Epithelial cell of prostate (primary cell): ENCODE measurements around the gene DTX2.
"Not testable (repeated sequence)": the region's sequence is repeated elsewhere in the genome, so short reads cannot be mapped to it uniquely, and the experiment has no call there.

Source experiments
- DNase-seq: peaks from one replicate; pipeline ENCODE4 v3.0.0-alpha.2; 2011; ENCODE audit warnings: low read depth, low spot score
- H3K27ac ChIP-seq: fragments of 450-650 bp; 2 replicates; pipeline ENCODE4 v1.5.1; 2017; ENCODE audit warnings: mild to moderate bottlenecking

DTX2 gene

DNA sequence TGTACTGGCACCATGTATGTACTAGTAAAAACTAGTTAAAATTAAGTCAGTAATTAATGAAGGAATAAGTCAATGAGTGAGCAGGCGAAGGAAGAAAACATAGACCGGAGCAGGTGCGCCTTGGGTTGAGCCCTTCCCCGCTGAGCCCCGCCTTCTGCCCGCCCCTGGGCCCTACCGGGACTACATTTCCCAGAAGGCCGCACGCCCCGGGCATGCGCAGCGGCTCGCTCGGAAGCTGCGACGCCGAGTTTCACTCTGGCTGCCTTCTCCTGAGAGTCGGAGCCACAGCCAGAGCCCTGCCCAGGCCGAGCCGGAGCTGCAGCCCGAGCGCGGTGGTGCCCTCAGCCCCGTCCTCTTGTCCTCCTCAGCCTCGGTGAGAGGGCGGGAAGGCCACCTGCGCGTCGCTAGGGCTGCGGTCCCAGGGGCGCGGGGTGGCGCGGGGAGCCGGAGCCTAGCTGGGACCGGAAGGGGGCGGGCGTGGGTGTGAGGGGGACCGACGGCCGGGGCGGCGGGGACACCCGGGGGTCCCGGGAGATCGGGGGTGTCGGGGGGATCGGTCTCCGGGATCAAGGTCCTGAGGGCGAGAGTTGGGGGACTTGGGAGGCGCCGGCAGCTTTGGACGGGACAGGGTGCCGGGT lies at the start of gene DTX2:
DTX2 (plus strand) TSS at position 246 of the 638 bp plus-strand sequence. CDS start 18,801 bp downstream, outside the sequence.
- H3K27ac ChIP-seq, DNase-seq: not testable (repeated sequence)

DNA sequence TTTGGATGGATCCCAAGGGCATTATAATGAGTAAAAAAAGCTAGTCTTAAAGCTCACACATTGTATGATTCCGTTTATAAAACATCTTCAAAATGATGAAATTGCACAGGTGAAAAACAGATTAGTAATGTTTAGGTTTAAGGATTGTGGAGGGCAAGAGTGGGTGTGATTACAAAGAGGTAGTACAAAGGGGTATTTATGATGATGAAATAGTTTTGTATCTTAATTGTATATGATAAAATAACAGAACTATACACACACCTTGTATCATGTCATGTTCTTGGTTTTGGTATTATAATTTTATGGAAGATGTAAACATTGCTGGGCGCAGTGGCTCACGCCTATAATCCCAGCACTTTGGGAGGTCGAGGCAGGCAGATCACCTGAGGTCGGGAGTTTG lies 49.3 kb upstream of the DTX2 start:
- H3K27ac ChIP-seq, result no peak overlapping the region
- no peak for DNase-seq

DNA sequence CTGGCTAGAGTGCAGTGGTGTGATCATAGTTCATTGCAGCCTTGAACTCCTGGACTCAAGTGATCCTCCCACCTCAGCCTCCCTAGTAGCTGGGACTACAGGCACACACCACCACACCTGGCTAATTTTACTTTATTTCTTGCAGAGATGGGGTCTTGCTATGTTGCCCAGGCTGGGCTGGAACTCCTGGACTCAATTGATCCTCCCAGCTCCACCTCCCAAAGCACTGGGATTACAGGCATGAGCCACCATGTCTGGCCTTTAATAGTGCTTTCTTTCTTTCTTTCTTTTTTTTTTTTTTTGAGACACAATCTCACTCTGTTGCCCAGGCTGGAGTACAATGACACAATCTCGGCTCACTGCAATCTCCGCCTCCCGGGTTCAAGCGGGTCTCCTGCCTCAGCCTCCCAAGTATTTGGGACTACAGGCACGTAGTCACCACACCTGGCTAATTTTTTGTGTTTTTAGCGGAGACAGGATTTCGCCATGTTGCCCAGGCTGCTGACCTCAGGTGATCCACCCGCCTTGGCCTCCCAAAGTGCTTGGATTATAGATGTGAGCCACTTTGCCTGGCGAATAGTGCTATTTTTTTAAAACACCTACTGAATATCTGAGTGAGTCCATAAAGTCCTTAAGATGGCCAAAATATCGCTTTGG lies 43.7 kb upstream of the DTX2 start:
- not testable (repeated sequence) for H3K27ac ChIP-seq, DNase-seq

DNA sequence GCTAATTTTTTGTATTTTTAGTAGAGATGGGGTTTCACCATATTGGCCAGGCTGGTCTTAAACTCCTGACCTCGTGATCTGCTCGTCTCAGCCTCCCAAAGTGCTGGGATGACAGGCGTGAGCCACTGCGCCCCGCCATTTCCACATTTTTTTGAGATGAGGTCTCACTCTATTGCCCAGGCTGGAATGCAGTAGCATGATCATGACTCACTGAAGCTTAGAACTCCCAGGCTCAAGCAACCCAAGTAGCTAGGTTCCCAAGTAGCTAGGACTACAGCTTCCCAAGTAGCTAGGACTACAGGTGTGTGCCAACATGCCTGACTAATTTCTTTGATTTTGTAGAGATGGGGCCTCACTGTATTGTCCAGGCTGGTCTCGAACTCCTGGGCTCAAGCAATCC lies 40.4 kb upstream of the DTX2 start:
- peak; percentile 96 for DNase-seq
- H3K27ac ChIP-seq, result peak overlapping the region; percentile 97

DNA sequence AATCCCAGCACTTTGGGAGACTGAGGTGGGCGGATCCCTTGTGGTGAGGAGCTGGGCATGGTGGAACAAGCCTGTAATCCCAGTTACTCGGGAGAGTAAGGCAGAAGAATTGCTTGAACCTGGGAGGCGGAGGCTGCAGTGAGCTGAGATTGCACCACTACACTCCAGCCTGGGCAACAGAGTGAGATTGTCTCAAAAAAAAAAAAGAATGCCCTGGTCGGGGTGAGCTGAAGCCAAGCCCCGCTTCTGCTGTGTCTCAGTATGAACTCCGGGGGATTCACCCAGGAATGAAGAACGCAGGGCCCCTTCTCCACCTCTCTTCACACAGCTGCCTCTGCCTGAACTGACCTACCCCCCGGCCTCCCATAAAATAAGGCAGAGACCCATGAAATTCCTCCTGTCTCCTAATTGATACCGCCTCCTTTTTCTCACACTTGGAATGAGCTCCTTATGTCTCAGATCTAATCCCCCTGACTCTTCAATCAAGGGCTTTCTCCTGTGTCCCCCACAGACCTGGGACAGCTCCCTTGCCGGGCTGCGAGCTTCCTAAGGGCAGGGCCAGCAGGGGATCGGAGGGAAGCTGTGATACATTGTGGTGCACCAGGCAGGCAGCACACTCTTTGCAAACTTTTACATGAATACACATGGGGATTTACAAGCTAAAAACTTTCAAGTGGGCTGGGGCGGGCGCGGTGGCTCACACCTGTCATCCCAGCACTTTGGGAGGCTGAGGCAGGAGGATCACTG lies 37.7 kb upstream of the DTX2 start:
- peak overlapping the region; percentile 97 for H3K27ac ChIP-seq

DNA sequence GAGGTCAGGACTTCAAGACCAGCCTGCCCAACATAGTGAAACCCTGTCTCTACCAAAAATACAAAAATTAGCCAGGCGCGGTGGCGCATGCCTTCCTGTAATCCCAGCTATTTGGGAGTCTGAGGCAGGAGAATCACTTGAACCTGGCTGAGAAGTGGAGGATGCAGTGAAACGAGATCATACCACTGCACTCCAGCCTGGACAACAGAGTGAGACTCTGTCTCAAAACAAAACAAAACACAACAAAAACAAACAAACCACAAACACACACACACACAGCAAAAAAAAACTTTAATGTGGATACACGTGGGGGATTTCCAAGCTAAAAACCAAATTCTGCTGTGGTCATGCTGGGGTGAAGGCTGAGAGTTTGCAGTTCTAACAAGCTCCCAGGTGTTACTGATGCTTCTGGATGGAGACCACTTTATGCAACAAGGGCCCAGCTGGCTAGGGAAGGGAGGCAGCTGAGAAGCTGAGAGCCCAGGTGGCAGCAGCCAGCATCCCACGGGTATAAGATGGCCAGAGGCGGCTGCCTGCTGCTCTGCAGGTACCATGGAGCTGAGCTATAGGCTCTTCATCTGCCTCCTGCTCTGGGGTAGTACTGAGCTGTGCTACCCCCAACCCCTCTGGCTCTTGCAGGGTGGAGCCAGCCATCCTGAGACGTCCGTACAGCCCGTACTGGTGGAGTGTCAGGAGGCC lies 36.9 kb upstream of the DTX2 start, which contains the start of gene ZP3:
ZP3 (plus strand) TSS at position 538 of the 699 bp plus-strand sequence; CDS start at position 553, 15 bp downstream.
- peak within 1 kb of the TSS; percentile 97 for H3K27ac ChIP-seq
- DNase-seq, result no peak

More for the DNA sequence above, 37.7 kb upstream of the DTX2 start:
- DNase-seq, result no peak

DNA sequence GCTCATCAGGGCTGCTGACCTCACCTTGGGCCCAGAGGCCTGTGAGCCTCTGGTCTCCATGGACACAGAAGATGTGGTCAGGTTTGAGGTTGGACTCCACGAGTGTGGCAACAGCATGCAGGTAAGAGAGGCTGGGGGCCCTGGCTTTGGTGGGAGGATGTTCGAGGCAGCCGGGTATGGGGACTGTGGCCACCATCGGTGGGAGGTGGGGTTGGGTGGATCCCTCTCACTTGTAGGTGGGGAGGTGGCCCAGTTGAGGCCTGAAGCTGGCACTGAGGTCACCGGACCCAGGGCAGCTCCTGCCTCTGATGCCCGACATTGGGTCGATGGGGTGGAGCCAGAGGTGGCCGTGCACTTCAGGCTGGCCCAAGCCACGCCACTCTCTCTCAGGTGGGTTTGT lies 36.4 kb upstream of the DTX2 start:
- no peak for DNase-seq
- H3K27ac ChIP-seq, result no peak overlapping the region

DNA sequence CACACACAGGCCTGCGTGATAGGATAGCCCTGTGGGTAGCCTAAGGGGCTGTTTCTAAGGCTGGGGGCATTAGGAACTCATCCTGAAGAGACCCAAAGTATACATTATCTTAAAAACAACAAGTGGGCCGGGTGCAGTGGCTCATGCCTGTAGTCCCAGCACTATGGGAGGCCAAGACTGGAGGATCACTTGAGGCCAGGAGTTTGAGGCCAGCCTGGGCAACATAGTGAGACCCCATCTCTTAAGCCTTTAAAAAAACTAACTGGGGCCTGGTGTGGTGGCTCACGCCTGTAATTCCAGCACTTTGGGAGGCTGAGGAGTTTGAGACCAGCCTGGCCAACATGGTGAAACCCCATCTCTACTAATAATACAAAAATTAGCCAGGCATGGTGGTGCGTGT lies 36.0 kb upstream of the DTX2 start:
- not testable (repeated sequence) for H3K27ac ChIP-seq, DNase-seq

DNA sequence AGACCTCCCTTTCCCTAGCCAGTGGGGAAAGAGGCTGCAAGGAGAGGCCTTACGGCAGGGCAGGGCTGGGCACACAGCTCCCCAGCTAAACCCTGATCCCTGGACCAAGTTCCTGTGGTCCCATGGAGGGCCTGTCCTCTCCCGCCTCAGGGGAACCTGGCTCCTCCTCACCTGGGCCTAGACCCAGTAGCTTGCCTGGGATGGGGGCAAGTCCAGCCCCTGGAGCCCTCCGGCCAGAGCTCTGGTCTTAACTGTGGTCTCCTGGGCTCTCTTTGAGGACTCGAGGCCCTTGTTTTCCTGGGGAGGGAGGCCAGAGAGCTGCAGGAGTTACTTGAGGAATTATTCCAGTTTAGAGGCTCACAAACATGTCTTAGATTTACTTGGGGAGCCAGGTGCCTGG lies 35.3 kb upstream of the DTX2 start:
- no peak overlapping the region for H3K27ac ChIP-seq
- DNase-seq, result no peak

DNA sequence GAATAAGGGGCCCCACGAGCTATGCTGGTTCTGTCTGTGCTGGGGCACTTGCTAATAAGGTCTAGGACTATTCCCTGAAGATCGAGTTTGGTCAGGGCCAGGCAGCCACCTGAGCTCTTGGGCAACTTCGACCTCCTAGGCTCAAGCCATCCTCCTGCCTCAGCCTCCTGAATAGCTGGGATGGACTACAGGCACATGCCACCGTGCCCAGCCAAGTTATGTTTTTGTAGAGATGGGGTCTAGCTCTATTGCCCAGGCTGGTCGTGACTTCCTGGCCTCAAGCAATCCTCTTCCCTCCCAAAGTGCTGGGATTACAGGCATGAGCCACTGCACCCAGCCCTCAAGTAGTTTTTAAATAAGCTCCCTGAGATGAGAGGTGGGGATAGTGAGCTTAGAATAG lies 33.9 kb upstream of the DTX2 start:
- no peak for DNase-seq
- H3K27ac ChIP-seq, result no peak overlapping the region

DNA sequence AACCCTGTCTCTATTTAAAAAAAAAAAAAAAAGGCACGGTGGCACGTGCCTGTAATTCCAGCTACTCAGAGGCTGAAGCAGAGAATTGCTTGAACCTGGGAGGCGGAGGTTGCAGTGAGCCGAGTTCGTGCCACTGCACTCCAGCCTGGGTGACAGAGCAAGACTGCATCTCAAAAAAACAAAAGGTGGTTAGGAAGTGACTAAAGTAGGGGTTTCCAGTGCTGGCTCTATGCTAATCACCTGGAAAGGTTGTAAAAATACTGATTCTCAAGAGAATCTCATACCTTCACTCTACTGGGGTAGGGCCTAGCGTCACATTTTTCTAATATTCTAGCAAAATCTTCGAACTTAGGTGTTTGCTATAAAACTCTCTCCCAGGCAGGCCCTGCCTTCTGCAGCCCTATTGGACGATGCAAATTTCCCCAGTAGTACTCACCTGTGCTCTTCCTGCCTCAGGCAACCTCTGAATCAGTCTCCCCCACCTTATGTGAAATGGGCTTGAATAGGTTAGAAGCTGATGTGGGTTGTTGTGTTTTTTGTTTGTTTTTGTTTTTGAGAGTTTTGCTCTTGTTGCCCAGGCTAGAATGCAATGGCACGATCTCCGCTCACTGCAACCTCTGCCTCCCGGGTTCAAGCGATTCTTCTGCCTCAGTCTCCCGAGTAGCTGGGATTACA lies 33.2 kb upstream of the DTX2 start:
- DNase-seq, result no peak
- H3K27ac ChIP-seq, result no peak overlapping the region

DNA sequence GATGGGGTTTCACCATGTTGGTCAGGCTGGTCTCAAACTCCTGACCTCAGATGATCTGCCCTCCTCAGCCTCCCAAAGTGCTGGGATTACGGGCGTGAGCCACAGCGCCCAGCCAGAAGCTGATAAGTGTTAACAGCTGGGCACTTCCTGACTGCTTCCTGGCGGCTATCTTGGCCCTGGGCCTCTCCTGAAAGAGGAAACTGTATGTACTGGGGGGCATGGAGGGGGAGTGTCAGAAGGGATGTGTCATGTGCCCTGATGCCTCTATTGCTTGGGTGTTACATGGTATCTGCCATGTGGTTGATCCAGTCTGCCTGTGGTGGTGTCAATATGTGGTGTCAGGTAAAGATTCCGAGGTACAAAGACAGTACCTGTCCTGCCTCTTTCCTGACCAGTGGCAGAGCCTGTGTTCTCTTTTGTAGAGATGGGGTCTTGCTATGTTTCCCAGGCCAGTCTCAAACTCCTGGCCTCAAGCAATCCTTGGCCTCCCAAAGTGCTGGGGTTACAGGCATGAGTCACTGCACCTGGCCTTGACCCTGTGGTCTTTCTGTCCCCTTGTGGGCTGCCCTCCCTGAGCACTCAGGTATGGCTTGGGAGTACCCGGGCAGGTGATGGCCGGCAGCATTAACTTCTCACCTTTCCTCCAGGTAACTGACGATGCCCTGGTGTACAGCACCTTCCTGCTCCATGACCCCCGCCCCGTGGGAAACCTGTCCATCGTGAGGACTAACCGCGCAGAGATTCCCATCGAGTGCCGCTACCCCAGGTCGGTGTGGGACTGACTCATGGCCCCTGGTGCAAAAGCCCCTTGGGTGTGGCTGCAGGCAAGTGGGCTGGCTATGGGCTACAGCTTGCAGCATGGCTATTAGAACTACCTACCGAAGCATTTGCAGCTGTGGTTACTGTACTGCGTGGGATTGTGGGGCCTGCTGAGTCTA lies 32.4 kb upstream of the DTX2 start:
- no peak for DNase-seq

DNA sequence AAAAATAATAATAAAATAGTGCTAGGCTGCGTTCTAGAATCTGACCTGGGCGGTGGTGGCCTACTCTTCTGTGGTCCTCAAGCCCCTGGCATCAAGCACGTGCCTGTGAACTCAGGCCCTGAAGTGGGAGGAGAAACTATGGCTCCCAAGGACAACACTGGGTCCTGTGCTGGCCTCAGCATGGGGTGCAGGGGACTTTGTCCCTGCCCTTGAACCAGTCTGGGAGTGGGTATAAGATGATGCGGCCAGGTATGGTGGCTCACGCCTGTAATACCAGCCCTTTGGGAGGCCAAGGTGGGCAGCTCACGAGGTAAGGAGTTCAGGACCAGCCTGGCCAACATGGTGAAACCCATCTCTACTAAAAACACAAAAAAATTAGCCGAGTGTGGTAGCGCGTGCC lies 31.3 kb upstream of the DTX2 start:
- no peak overlapping the region for H3K27ac ChIP-seq
- no peak for DNase-seq

More for the DNA sequence above, 32.4 kb upstream of the DTX2 start:
- H3K27ac ChIP-seq, result no peak overlapping the region

DNA sequence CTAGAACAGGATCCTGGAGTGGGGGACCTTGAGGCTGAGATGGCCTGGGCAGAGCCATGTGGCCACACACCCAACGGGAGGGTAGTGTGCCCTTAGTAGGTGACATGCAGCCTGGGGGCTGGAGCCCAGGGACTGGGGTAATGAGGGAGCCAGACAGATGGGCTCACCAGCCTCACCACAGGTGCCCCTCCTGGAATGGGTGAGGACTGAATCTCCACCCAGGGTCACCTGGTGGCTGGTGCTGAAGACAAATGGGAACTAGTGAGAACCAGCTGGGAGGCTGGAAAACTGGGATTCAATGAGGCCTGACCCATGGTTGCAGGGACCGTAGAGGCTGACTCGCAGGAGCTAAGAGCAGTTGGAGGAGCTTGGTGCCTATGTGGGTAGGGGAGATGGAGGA lies 30.7 kb upstream of the DTX2 start:
- DNase-seq, result no peak
- no peak overlapping the region for H3K27ac ChIP-seq

DNA sequence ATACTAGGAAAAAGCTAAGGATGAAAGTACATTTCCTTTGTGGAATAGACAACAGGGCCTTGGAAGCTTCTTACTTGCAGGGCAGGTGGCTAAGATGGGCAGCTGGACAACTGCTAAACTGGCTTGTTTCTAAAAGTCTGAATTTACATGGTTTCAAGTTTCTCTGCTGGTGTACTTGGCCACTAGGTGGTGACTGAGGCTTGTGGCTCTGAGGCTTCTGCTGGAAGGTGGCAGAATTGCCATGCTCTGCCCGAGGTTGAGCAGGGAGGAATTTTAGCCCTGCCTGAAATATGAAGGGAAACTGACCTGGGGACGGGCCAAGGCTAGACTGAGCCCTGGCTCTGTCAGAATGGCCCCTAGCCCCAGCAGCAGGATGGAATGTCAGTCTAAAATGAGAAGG lies 23.6 kb upstream of the DTX2 start:
- DNase-seq, result peak; percentile 75

DNA sequence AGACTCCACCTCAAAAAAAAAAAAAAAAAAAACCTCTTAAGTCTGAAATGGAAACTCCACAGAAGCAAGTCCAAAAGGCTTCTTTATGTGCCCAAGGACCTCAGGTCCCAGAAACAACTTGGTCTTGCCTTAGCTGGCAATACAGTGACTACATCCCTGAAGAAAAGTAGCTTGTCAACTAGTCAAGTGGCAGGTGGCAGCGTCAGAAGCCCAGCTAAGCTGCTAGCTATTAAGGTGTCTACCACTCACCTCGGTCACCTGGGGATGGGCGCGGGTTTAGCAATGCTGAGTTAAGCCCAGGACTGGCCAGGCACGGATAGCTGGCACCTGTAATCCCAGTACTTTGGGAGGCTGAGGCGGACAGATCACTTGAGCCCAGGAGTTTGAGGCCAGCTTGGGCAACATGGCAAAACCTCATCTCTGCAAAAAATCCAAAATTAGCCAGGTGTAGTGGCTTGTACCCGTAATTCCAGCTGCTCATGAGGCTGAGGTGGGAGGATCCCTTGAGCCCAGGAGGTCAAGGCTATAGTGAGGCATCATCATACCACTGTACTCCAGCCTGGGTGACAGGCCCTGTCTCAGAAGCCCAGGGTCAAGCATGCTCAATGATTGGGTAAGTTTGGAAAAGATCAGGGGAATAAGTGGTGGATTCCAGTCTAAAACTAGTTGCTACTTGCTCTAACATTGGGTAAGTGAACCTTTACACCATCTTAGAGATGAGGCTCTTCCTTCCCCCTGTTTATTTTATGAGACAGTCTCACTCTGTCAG lies 22.2 kb upstream of the DTX2 start:
- not testable (repeated sequence) for DNase-seq
- H3K27ac ChIP-seq, result peak overlapping the region; percentile 43

More for the DNA sequence above, 23.6 kb upstream of the DTX2 start:
- H3K27ac ChIP-seq, result peak overlapping the region; percentile 79

DNA sequence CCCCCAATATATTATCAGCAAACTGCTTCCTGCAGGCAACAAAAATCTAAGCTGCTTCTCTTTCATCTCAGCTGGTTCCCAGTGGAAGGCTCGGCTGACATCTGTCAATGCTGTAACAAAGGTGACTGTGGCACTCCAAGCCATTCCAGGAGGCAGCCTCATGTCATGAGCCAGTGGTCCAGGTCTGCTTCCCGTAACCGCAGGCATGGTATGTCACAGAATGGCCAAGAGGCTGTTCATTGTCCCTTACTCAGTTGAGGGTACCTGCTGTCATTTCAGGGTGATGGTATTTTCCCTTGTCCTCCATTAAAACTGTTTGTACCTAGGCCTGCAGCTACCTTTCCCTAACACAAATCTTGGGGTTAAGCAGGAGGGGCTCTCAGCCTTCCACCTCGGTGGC lies 21.1 kb upstream of the DTX2 start:
- H3K27ac ChIP-seq, result peak overlapping the region; percentile 43
- not testable (repeated sequence) for DNase-seq

DNA sequence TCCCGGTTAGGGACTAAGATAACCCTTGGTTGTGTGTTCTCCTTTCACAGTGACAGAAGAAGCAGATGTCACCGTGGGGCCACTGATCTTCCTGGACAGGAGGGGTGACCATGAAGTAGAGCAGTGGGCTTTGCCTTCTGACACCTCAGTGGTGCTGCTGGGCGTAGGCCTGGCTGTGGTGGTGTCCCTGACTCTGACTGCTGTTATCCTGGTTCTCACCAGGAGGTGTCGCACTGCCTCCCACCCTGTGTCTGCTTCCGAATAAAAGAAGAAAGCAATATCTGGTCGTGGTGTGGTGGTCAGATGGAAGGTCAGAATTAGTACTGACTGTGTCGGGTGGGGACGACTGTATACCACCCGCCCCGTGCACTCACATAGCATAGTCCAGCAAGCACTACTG lies 19.7 kb upstream of the DTX2 start:
- DNase-seq, H3K27ac ChIP-seq: not testable (repeated sequence)
